Suprapubic skin (tissue), 4 donors: ENCODE measurements around the gene NARS2.

Source experiments
- EP300 ChIP-seq: sonication (generic); formaldehyde crosslinking; IDR thresholded peaks from one replicate; pipeline ENCODE4 v1.6.1; 2017; ENCODE audit warnings: antibody characterized with exemption
- POLR2A ChIP-seq, 2 donors: fragments of 450-650 bp; IDR thresholded peaks; one replicate each; pipeline ENCODE4 v1.6.1; 2017; ENCODE audit warnings: antibody characterized with exemption in 2 of 2, mild to moderate bottlenecking in 2 of 2, moderate library complexity in 2 of 2
- POLR2AphosphoS5 ChIP-seq, 3 donors: sonication (generic); formaldehyde crosslinking; IDR thresholded peaks; one replicate each; pipeline ENCODE4 v1.6.1; 2017; ENCODE audit warnings: antibody characterized with exemption in 3 of 3
- TF ChIP-seq, protein P1 (sequence below), 2 donors: fragments of 200-600 bp in 1 of 2; fragments of 450-650 bp in 1 of 2; sonication (generic) in 1 of 2; IDR thresholded peaks; one replicate each; pipeline ENCODE4 v1.5.1; 2016 to 2019; ENCODE audit warnings: antibody characterized with exemption in 2 of 2, mild to moderate bottlenecking in 1 of 2, moderate library complexity in 1 of 2

DNA sequence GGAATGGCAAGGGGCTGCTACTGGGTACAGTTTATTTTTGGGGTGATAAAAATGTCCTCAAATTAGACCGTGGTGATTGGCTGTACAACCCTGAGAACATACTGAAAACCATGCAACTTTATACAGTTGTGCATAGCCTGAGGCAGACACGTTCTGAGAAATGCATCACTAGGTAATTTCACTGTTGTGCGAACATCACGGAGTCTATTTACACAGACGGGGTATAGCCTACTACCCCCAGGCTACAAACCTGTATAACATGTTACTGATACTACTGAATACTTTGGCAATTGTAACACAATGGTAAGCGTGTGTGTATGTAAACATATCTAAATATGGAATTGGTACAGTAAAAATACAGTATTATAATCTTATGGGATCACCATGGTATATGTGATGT is 23.6 kb downstream of the NARS2 start:
- no peak for TF ChIP-seq EP300
- TF ChIP-seq, protein P1, sequence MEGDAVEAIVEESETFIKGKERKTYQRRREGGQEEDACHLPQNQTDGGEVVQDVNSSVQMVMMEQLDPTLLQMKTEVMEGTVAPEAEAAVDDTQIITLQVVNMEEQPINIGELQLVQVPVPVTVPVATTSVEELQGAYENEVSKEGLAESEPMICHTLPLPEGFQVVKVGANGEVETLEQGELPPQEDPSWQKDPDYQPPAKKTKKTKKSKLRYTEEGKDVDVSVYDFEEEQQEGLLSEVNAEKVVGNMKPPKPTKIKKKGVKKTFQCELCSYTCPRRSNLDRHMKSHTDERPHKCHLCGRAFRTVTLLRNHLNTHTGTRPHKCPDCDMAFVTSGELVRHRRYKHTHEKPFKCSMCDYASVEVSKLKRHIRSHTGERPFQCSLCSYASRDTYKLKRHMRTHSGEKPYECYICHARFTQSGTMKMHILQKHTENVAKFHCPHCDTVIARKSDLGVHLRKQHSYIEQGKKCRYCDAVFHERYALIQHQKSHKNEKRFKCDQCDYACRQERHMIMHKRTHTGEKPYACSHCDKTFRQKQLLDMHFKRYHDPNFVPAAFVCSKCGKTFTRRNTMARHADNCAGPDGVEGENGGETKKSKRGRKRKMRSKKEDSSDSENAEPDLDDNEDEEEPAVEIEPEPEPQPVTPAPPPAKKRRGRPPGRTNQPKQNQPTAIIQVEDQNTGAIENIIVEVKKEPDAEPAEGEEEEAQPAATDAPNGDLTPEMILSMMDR (IDR thresholded peaks at IDR 0.05) = no peak
- no peak for TF ChIP-seq POLR2AphosphoS5 (IDR thresholded peaks at IDR 0.05)
- no peak for TF ChIP-seq POLR2A (IDR thresholded peaks at IDR 0.05)
